Keratinocyte (primary cell): ENCODE measurements around the gene UBXN2A. TPM values are rescaled to one million over a fixed set of nuclear protein-coding genes. Genes with fewer than 3 reads are reported as not detected.

Experiments used
- DNase-seq: peaks from one replicate; pipeline ENCODE4 v3.0.0-alpha.2; 2011; ENCODE audit warnings: low read depth, missing footprints, low spot score
- FAIRE-seq: peaks from 2 replicates; lab custom pipeline; 2011; peaks lifted over from hg19 to GRCh38; lab: Jason Lieb, UNC
- H2AFZ ChIP-seq: 2 replicates; pipeline ENCODE4 v1.6.0; 2012; ENCODE audit warnings: low read length, control low read depth, inconsistent platforms; ENCODE audit not compliant: control insufficient read depth
- H3K27ac ChIP-seq: 2 replicates; pipeline ENCODE4 v1.5.1; 2011; ENCODE audit warnings: low read length; ENCODE audit not compliant: control insufficient read depth, insufficient read depth
- H3K27me3 ChIP-seq: 3 replicates; pipeline ENCODE4 v1.6.0; 2011; ENCODE audit warnings: low read length; ENCODE audit not compliant: control insufficient read depth, insufficient read depth; ENCODE audit errors: extremely low read depth
- H3K36me3 ChIP-seq, 2 experiments: 2 replicates in 1 of 2; 3 replicates in 1 of 2; pipeline ENCODE4 v1.5.1; 2011; ENCODE audit warnings: low read length in 2 of 2, mild to moderate bottlenecking in 1 of 2; ENCODE audit not compliant: control insufficient read depth in 2 of 2, insufficient read depth in 2 of 2; ENCODE audit errors: extremely low read depth in 1 of 2
- H3K4me1 ChIP-seq: 3 replicates; pipeline ENCODE4 v1.5.1; 2011; ENCODE audit warnings: low read length; ENCODE audit not compliant: control insufficient read depth, insufficient read depth; ENCODE audit errors: extremely low read depth
- H3K4me2 ChIP-seq: 3 replicates; pipeline ENCODE4 v1.6.0; 2011; ENCODE audit warnings: low read depth, low read length; ENCODE audit not compliant: control insufficient read depth, insufficient read depth; ENCODE audit errors: extremely low read depth
- H3K4me3 ChIP-seq, 3 experiments: fragments of 200-600 bp in 1 of 3; sonication (generic) in 1 of 3; 2 replicates in 2 of 3; 3 replicates in 1 of 3; pipeline ENCODE4 v1.5.1; 2011 to 2016; ENCODE audit warnings: low read length in 3 of 3, mild to moderate bottlenecking in 3 of 3, control low read depth in 2 of 3, inconsistent platforms in 1 of 3, low read depth in 1 of 3, mixed read lengths in 1 of 3, mixed run types in 1 of 3, moderate library complexity in 1 of 3; ENCODE audit not compliant: control insufficient read depth in 2 of 3, insufficient read depth in 2 of 3; ENCODE audit errors: extremely low read depth in 1 of 3
- H3K79me2 ChIP-seq: 2 replicates; pipeline ENCODE4 v1.6.0; 2012; ENCODE audit warnings: low read length; ENCODE audit not compliant: control insufficient read depth, insufficient read depth
- H3K9ac ChIP-seq: 3 replicates; pipeline ENCODE4 v1.6.0; 2011; ENCODE audit warnings: low read length; ENCODE audit not compliant: control insufficient read depth, insufficient read depth; ENCODE audit errors: extremely low read depth
- H3K9me1 ChIP-seq: 3 replicates; pipeline ENCODE4 v1.6.0; 2011; ENCODE audit warnings: low read length; ENCODE audit not compliant: control insufficient read depth, insufficient read depth; ENCODE audit errors: extremely low read depth
- H3K9me3 ChIP-seq: 2 replicates; pipeline ENCODE4 v1.5.1; 2012; ENCODE audit warnings: low read depth, low read length; ENCODE audit not compliant: control insufficient read depth
- H4K20me1 ChIP-seq: 3 replicates; pipeline ENCODE4 v1.6.0; 2011; ENCODE audit warnings: low read length; ENCODE audit not compliant: control insufficient read depth, insufficient read depth; ENCODE audit errors: extremely low read depth
- CTCF ChIP-seq, 3 experiments: IDR thresholded peaks in 1 of 3; conservative IDR thresholded peaks in 1 of 3; optimal IDR thresholded peaks in 1 of 3; 2 replicates in 2 of 3; 3 replicates in 1 of 3; pipeline versions ENCODE3 to v1.5.1; 2011; ENCODE audit warnings: low read length in 3 of 3, mild to moderate bottlenecking in 3 of 3, moderate library complexity in 2 of 3, control low read depth in 1 of 3, inconsistent platforms in 1 of 3; ENCODE audit not compliant: insufficient read depth in 2 of 3; ENCODE audit errors: extremely low read depth in 1 of 3
- EZH2 ChIP-seq: IDR thresholded peaks from one replicate; pipeline ENCODE4 v1.6.1; 2012; ENCODE audit warnings: inconsistent platforms, mild to moderate bottlenecking, low read length, moderate library complexity
- dilution Hi-C: fragments of 300-500 bp; cut with MboI; formaldehyde crosslinking; loops from one replicate; pipeline ENCODE4 v1.7.0; 2020; ENCODE audit warnings: low sequenced_read_pairs; ENCODE audit not compliant: extremely low pct_ligation_motif_present
- polyA plus RNA-seq, 5 experiments: library from polyadenylated mRNA; depleted of rRNA in 3 of 5; stranded (reverse) in 3 of 5; stranded (forward) in 1 of 5; unstranded in 1 of 5; fragments of >200 nt; gene quantifications; 1 replicate in 1 of 5; 2 replicates in 3 of 5; 3 replicates in 1 of 5; pipeline versions ENCODE4 v1.2.1 to v1.2.3, GENCODE V29; 2011 to 2012; ENCODE audit warnings: missing spikeins in 2 of 5, low read depth in 1 of 5, low replicate concordance in 1 of 5

UBXN2A gene
- polyA plus RNA-seq, 1 donor (not counting 4 experiments of a cell fraction or from before 2014, with no cell fraction given): 11.7 TPM

GRCh38 chr2:23916727-23917405 is 23.4 kb upstream of the UBXN2A start:
- no peaks in the 10 kb centered on the region for H3K9me3 ChIP-seq
- no peak overlapping the region for H3K27ac ChIP-seq
- H2AFZ ChIP-seq: no peak overlapping the region
- DNase-seq: no peak
- H4K20me1 ChIP-seq: no peaks in the 10 kb centered on the region
- FAIRE-seq: no peak
- dilution Hi-C loops: no loop called here
- no peaks in the 10 kb centered on the region for H3K36me3 ChIP-seq
- peaks cover 9% of the 10 kb centered on the region for H3K4me1 ChIP-seq
- TF ChIP-seq CTCF (optimal IDR thresholded peaks at IDR 0.05 in 1 of 3, IDR thresholded peaks at IDR 0.05 in 1 of 3, conservative IDR thresholded peaks at IDR 0.05 in 1 of 3; ENCODE audit: extremely low read depth in 1 of 3, insufficient read depth in 2 of 3, low read length in 3 of 3) (no peak), EZH2 (no peak)
- H3K79me2 ChIP-seq: peaks cover 78% of the 10 kb centered on the region
- no peak overlapping the region for H3K4me3 ChIP-seq
- H3K27me3 ChIP-seq: no peaks in the 10 kb centered on the region
- no peak overlapping the region for H3K4me2 ChIP-seq
- H3K9ac ChIP-seq: no peak overlapping the region
- no peaks in the 10 kb centered on the region for H3K9me1 ChIP-seq

GRCh38 chr2:23918837-23919489 is 21.3 kb upstream of the UBXN2A start:
- no peak overlapping the region for H3K9ac ChIP-seq
- H3K9me3 ChIP-seq: no peaks in the 10 kb centered on the region
- no peak overlapping the region for H2AFZ ChIP-seq
- H3K79me2 ChIP-seq: peaks cover 80% of the 10 kb centered on the region
- dilution Hi-C loops: no loop called here
- H4K20me1 ChIP-seq: no peaks in the 10 kb centered on the region
- H3K9me1 ChIP-seq: no peaks in the 10 kb centered on the region
- no peak overlapping the region for H3K27ac ChIP-seq
- DNase-seq (no peak), FAIRE-seq (no peak)
- H3K4me2 ChIP-seq: no peak overlapping the region
- H3K4me3 ChIP-seq: no peak overlapping the region
- H3K27me3 ChIP-seq: no peaks in the 10 kb centered on the region
- H3K36me3 ChIP-seq: no peaks in the 10 kb centered on the region
- TF ChIP-seq CTCF (optimal IDR thresholded peaks at IDR 0.05 in 1 of 3, IDR thresholded peaks at IDR 0.05 in 1 of 3, conservative IDR thresholded peaks at IDR 0.05 in 1 of 3; ENCODE audit: extremely low read depth in 1 of 3, insufficient read depth in 2 of 3, low read length in 3 of 3) (no peak), EZH2 (no peak)
- H3K4me1 ChIP-seq: peaks cover 5% of the 10 kb centered on the region
